HepG2 (cell line): ENCODE data around the gene SRC. TPM values are rescaled to one million over a fixed set of nuclear protein-coding genes. Genes with fewer than 3 reads are reported as not detected.

Source experiments
- ATAC-seq: fragments of 200-7000 bp; cut with Tn5 transposase; 3 replicates; pipeline ENCODE4 v1.9.1; 2020; ENCODE audit warnings: mild to moderate bottlenecking, moderate library complexity
- BruUV-seq: library from RNA; stranded (reverse); fragments of 400-500 nt; replicated peaks from 2 replicates; lab custom pipeline; 2021; lab: Mats Ljungman, UMichigan
- CTCF ChIA-PET: fragments of 300-600 bp; formaldehyde crosslinking; extraction: SDS; loops from one replicate; lab custom pipeline; 2021; ENCODE audit warnings: low total read pairs, inconsistent platforms, low intra/inter-chr PET ratio; lab: Yijun Ruan, JAX
- POLR2A ChIA-PET: fragments of 350-600 bp; sonication (Branson Sonifier 250); formaldehyde crosslinking; loops from one replicate; lab custom pipeline; 2020; ENCODE audit warnings: antibody characterized with exemption, inconsistent platforms; lab: Yijun Ruan, JAX
- DNase-seq: peaks from one replicate; pipeline ENCODE4 v3.0.0-alpha.2; 2015; ENCODE audit warnings: low spot score
- FAIRE-seq: peaks from 3 replicates; lab custom pipeline; 2011; peaks lifted over from hg19 to GRCh38; lab: Jason Lieb, UNC
- H2AFZ ChIP-seq: one replicate; pipeline ENCODE4 v1.6.1; 2011; ENCODE audit warnings: low read length, inconsistent platforms
- H3K27ac ChIP-seq: fragments of 300-600 bp; 3 replicates; pipeline ENCODE4 v1.8.0; 2011; ENCODE audit warnings: mixed run types, mild to moderate bottlenecking, mixed read lengths, low read length, inconsistent platforms; ENCODE audit not compliant: insufficient read depth; ENCODE audit errors: extremely low read length
- H3K27me3 ChIP-seq, 2 experiments: fragments of 200-600 bp in 1 of 2; 2 replicates in 1 of 2; 3 replicates in 1 of 2; pipeline versions ENCODE4 v1.6.0 to v1.8.0; 2011; ENCODE audit warnings: low read length in 2 of 2, mild to moderate bottlenecking in 2 of 2, moderate library complexity in 2 of 2, inconsistent platforms in 1 of 2; ENCODE audit not compliant: insufficient read depth in 2 of 2, control insufficient read depth in 1 of 2
- H3K36me3 ChIP-seq, 2 experiments: fragments of 200-600 bp in 1 of 2; replicated peaks in 1 of 2; 2 replicates in 1 of 2; 3 replicates in 1 of 2; pipeline versions ENCODE4 v1.5.1 to v1.8.0; 2011; ENCODE audit warnings: low read length in 2 of 2, inconsistent platforms in 1 of 2; ENCODE audit not compliant: insufficient read depth in 2 of 2, control insufficient read depth in 1 of 2
- H3K4me1 ChIP-seq: 2 replicates; pipeline ENCODE4 v1.5.1; 2012; ENCODE audit warnings: low read length, inconsistent platforms; ENCODE audit not compliant: insufficient read depth
- H3K4me2 ChIP-seq: 2 replicates; pipeline ENCODE4 v1.6.0; 2011; ENCODE audit warnings: low read depth, low read length, inconsistent platforms
- H3K4me3 ChIP-seq, 3 experiments: fragments of 200-600 bp in 1 of 3; sonication (generic), shearing (Covaris generic) in 1 of 3; replicated peaks in 1 of 3; 2 replicates each; pipeline ENCODE4 v1.5.1; 2011 to 2016; ENCODE audit warnings: low read length in 3 of 3, inconsistent platforms in 2 of 3, low read depth in 2 of 3, mild to moderate bottlenecking in 2 of 3, control low read depth in 1 of 3, mixed read lengths in 1 of 3; ENCODE audit not compliant: insufficient read depth in 1 of 3
- H3K79me2 ChIP-seq: one replicate; pipeline ENCODE4 v1.6.1; 2011; ENCODE audit warnings: low read length, inconsistent platforms; ENCODE audit not compliant: insufficient read depth
- H3K9ac ChIP-seq: 2 replicates; pipeline ENCODE4 v1.6.0; 2011; ENCODE audit warnings: mild to moderate bottlenecking, low read depth, low read length, inconsistent platforms; ENCODE audit not compliant: insufficient read depth
- H3K9me3 ChIP-seq: 2 replicates; pipeline ENCODE4 v1.5.1; 2012; ENCODE audit warnings: mild to moderate bottlenecking, low read length
- H4K20me1 ChIP-seq: 2 replicates; pipeline ENCODE4 v1.6.0; 2011; ENCODE audit warnings: inconsistent platforms, mild to moderate bottlenecking, low read length, moderate library complexity; ENCODE audit not compliant: insufficient read depth
- ARID3A ChIP-seq: IDR thresholded peaks from 2 replicates; pipeline ENCODE4 v1.6.1; 2012; ENCODE audit warnings: low read depth, low read length, improper control_type of control experiment
- CHCHD3 ChIP-seq: sonication (generic); formaldehyde crosslinking; IDR thresholded peaks from 2 replicates; pipeline ENCODE4 v1.8.0; 2022; ENCODE audit warnings: mild to moderate bottlenecking, missing genetic modification reagents, moderate library complexity
- DNMT1 ChIP-seq: sonication (generic); formaldehyde crosslinking; IDR thresholded peaks from 2 replicates; pipeline ENCODE4 v1.5.1; 2020; ENCODE audit warnings: mild to moderate bottlenecking, missing genetic modification reagents
- FOXK2 ChIP-seq: fragments of 450-650 bp; IDR thresholded peaks from 2 replicates; pipeline ENCODE4 v1.6.1; 2016
- HOXA5 ChIP-seq: sonication (generic); formaldehyde crosslinking; IDR thresholded peaks from 2 replicates; pipeline ENCODE4 v1.4.0; 2020; ENCODE audit warnings: missing genetic modification reagents
- KDM2A ChIP-seq: sonication (generic); formaldehyde crosslinking; IDR thresholded peaks from 2 replicates; pipeline ENCODE4 v1.4.0; 2020; ENCODE audit warnings: low read depth, missing genetic modification reagents, borderline replicate concordance
- NRL ChIP-seq: sonication (generic); formaldehyde crosslinking; IDR thresholded peaks from 2 replicates; pipeline ENCODE4 v1.5.0; 2020; ENCODE audit warnings: missing genetic modification reagents, mild to moderate bottlenecking, moderate library complexity, borderline replicate concordance
- TFDP1 ChIP-seq: IDR thresholded peaks from 2 replicates; pipeline ENCODE4 v1.6.1; 2016; ENCODE audit warnings: missing compliant biosample characterization, missing genetic modification reagents, borderline replicate concordance
- ZNF318 ChIP-seq: sonication (generic); formaldehyde crosslinking; IDR thresholded peaks from 2 replicates; pipeline ENCODE4 v1.4.0; 2020; ENCODE audit warnings: mild to moderate bottlenecking, missing genetic modification reagents
- ZNF367 ChIP-seq: sonication (generic); formaldehyde crosslinking; IDR thresholded peaks from 2 replicates; pipeline ENCODE4 v1.4.0; 2020; ENCODE audit warnings: missing genetic modification reagents, borderline replicate concordance
- ZNF414 ChIP-seq: sonication (generic); formaldehyde crosslinking; IDR thresholded peaks from 2 replicates; pipeline ENCODE4 v1.5.0; 2020; ENCODE audit warnings: missing genetic modification reagents
- ZNF788 ChIP-seq: sonication (generic); formaldehyde crosslinking; IDR thresholded peaks from 2 replicates; pipeline ENCODE4 v1.5.0; 2020; ENCODE audit warnings: mild to moderate bottlenecking, missing genetic modification reagents, borderline replicate concordance
- WGBS: methylation state at CpG from one replicate; pipeline ENCODE4 v1.1.6; 2017; ENCODE audit warnings: low lambda C conversion rate; 5-methylcytosine and 5-hydroxymethylcytosine counted together
- in situ Hi-C: cut with HindIII; loops from 2 replicates; pipeline ENCODE4 v1.10.0; 2017; ENCODE audit warnings: low pct_unique_long_range_greater_than_20kb; ENCODE audit not compliant: extremely low pct_ligation_motif_present
- intact Hi-C: fragments of 100-400 bp; cut with micrococcal nuclease; formaldehyde crosslinking; loops from one replicate; pipeline ENCODE4 v1.10.0; 2022; ENCODE audit not compliant: unreplicated experiment
- polyA plus RNA-seq, 8 experiments: library from polyadenylated mRNA; depleted of rRNA in 3 of 8; stranded (reverse) in 7 of 8; unstranded in 1 of 8; fragments of >200 nt; fragmentation: Illumina TruSeq in 4 of 8; extraction: Trizol in 4 of 8; gene quantifications; 2 replicates each; pipeline versions ENCODE4 v1.2.1 to v1.2.3, GENCODE V29; 2011 to 2016; ENCODE audit warnings: low read depth in 4 of 8, missing spikeins in 1 of 8, mixed read lengths in 1 of 8; ENCODE audit not compliant: insufficient read depth in 1 of 8
- total RNA-seq, 5 experiments: library from RNA; depleted of rRNA; stranded (reverse); fragments of >200 nt; fragmentation: Illumina TruSeq; extraction: Trizol; gene quantifications; 2 replicates each; pipeline ENCODE4 v1.2.3, GENCODE V29; 2016; ENCODE audit warnings: low read depth in 1 of 5

SRC gene
- total and polyA plus RNA-seq, 2 of the 13 experiments (the other 11 are each of a cell fraction or from before 2014, with no cell fraction given), result 54.7 to 192 TPM

- Histone ChIP-seq H3K9ac (no peak overlapping the region), H3K4me3 (no peak overlapping the region), H2AFZ (no peak overlapping the region), H3K4me1 (peaks cover 17% of the 10 kb centered on the region), H4K20me1 (no peaks in the 10 kb centered on the region), H3K79me2 (peaks cover 20% of the 10 kb centered on the region), H3K27ac (no peak overlapping the region), H3K27me3 (no peaks in the 10 kb centered on the region), H3K9me3 (no peaks in the 10 kb centered on the region), H3K4me2 (no peak overlapping the region), H3K36me3 (peaks cover 25 to 38% of the 10 kb centered on the region in 2 experiments)
- FAIRE-seq (no peak), ATAC-seq (no peak), DNase-seq (no peak)
- intact Hi-C loops, result no loop called here
- ChIA-PET POLR2A (interaction anchor here (0.9 kb wide), 1 partner anchor 12 kb away, joined by 3 read pairs; the partner anchor contains the start of gene MANBAL), CTCF (no interaction called here)
- TF ChIP-seq FOXK2 (no peak), KDM2A (CRISPR knock-in tag) (no peak), ARID3A (no peak), ZNF414 (CRISPR knock-in tag) (no peak), HOXA5 (CRISPR knock-in tag) (no peak), NRL (no peak), DNMT1 (no peak), ZNF318 (CRISPR knock-in tag) (no peak), CHCHD3 (no peak), ZNF367 (no peak), TFDP1 (CRISPR knock-in tag) (no peak), ZNF788 (no peak)
- BruUV-seq, result no TSS peak
- in situ Hi-C loops, result no loop called here
- 96% methylated on average over 9 of the region's 9 CpGs for WGBS
Measured at GRCh38 chr20:37301120-37301519, 44.8 kb upstream of the SRC start.
